Omental fat pad (tissue), 4 donors: Measurements from ENCODE around the gene HPSE. TPM values are rescaled to one million over a fixed set of nuclear protein-coding genes. Genes with fewer than 3 reads are reported as not detected.
"Not testable (repeated sequence)": the region's sequence is repeated elsewhere in the genome, so short reads cannot be mapped to it uniquely, and the experiment has no call there.

ENCODE experiments used
- ATAC-seq: fragments of 150-250 bp; one replicate; pipeline ENCODE4 v1.9.1; 2016; ENCODE audit warnings: mild to moderate bottlenecking, moderate library complexity; ENCODE audit not compliant: low FRiP score
- DNase-seq: peaks from one replicate; pipeline ENCODE4 v3.0.0-alpha.2; 2019; ENCODE audit warnings: low spot score
- total RNA-seq, 4 donors: library from RNA; depleted of rRNA; stranded (reverse); fragments of >200 nt; gene quantifications; one replicate each; pipeline ENCODE4 v1.1.0, GENCODE V29; 2016
- TF ChIP-seq, protein P1 (sequence below), 3 donors: fragments of 450-650 bp; IDR thresholded peaks; one replicate each; pipeline ENCODE4 v1.5.1; 2016 to 2017; ENCODE audit warnings: antibody characterized with exemption in 3 of 3, mild to moderate bottlenecking in 3 of 3, moderate library complexity in 2 of 3

The HPSE gene
- total RNA-seq, 4 donors from 2014 or later, result 3.2 to 21.7 (median 9.6) TPM

DNA sequence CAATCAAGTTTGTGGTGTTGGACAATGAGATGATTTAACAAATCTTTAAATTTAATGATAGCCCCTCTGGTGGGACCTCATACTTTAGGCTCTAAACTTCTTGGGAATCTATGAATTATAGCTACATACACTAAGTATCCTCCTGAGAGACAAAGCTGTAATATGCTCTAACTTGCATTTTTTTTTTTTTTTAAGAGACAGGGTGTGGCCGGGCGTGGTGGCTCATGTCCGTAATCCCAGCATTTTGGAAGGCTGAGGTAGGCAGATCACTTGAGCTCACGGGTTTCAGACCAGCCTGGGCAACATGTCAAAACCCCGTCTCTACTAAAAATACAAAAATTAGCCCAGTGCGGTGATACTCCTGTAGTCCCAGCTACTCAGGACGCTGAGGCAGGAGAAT lies 26.7 kb downstream of the HPSE start:
- ATAC-seq, result no peak
- DNase-seq, result no peak
- TF ChIP-seq, protein P1, sequence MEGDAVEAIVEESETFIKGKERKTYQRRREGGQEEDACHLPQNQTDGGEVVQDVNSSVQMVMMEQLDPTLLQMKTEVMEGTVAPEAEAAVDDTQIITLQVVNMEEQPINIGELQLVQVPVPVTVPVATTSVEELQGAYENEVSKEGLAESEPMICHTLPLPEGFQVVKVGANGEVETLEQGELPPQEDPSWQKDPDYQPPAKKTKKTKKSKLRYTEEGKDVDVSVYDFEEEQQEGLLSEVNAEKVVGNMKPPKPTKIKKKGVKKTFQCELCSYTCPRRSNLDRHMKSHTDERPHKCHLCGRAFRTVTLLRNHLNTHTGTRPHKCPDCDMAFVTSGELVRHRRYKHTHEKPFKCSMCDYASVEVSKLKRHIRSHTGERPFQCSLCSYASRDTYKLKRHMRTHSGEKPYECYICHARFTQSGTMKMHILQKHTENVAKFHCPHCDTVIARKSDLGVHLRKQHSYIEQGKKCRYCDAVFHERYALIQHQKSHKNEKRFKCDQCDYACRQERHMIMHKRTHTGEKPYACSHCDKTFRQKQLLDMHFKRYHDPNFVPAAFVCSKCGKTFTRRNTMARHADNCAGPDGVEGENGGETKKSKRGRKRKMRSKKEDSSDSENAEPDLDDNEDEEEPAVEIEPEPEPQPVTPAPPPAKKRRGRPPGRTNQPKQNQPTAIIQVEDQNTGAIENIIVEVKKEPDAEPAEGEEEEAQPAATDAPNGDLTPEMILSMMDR (IDR thresholded peaks at IDR 0.05), result no peak

- TF ChIP-seq, protein P1 (IDR thresholded peaks at IDR 0.05), result no peak
- ATAC-seq (no peak), DNase-seq (no peak)
These were observed 29.5 kb downstream of the HPSE start for GRCh38 chr4:83305187-83305586.

DNA sequence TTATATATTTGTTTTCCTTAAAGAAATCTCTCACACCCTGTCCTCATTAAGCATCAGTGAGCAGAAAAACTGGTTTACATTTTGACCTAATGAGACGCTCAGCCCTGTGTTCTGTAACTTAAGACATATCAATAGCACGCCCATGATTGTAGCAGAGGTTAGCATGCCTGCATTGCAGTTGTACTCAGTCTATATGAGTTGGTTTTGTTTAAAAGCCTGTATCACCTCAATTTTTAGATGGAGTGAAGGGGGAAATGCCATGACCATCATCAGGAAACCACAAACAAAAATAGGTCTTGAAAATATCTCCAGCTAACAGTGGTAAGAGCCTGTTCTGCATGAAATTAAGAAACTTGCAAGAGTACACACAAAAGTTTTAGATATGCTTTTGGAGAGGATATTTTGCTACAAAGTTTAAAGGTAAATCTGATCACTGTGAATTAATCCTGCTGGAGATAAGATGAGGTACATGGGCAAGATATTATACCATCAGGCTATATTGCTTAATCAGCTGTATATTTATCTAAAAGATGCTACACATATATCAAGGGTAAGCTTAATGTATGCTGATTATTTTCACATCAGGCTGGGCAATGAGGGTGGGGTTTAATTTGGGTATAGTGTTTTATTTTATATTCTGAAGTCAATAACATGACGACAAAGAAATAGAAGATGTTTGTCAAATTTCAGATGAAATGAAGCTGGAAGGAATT lies 36.9 kb downstream of the HPSE start:
- ATAC-seq, result no peak
- TF ChIP-seq, protein P1 (IDR thresholded peaks at IDR 0.05), result no peak
- DNase-seq, result no peak

GRCh38 chr4:83293305-83294046 lies 41.2 kb downstream of the HPSE start:
- ATAC-seq, result no peak
- TF ChIP-seq, protein P1 (IDR thresholded peaks at IDR 0.05), result no peak
- no peak for DNase-seq

DNA sequence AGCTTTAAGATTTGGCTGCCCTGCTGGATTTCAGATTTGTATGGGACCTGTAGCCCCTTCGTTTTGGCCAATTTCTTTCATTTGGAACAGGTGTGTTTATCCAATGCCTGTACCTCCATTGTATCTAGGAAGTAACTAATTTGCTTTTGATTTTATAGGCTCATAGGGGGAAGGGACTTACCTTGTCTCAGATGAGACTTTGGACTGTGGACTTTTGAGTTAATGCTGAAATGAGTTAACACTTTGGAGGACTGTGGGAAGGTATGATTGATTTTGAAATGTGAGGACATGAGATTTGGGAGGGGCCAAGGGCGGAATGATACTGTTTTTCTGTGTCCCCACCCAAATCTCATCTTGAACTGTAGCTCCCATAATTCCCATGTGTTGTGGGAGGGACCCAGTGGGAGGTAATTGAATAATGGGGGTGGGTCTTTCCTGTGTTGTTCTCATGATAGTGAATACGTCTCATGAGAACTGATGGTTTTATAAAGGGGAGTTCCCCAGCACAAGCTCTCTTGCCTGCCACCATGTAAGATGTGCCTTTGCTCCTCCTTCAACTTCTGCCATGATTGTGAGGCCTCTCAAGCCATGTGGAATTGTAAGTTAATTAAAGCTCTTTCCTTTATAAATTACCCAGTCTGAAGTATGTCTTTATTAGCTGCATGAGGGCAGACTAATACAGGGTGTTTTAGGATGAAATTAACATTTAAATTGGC lies 44.4 kb downstream of the HPSE start:
- not testable (repeated sequence) for DNase-seq, ATAC-seq

DNA sequence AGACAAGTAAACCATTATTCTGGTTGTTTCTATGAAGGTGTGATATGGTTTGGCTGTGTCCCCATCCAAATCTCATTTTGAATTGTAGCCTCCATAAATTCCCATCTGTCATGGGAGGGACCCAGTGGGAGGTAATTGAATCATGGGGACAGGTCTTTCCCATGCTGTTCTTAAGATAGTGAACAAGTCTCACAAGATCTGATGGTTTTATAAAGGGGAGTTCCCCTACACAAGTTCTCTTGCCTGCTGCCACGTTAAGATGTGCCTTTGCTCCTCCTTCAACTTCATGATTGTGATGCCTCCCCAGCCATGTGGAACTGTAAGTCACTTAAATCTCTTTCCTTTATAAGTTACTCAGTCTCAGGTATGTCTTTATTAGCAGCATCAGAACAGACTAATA lies 46.3 kb downstream of the HPSE start:
- ATAC-seq, DNase-seq: not testable (repeated sequence)

- DNase-seq, result no peak
- TF ChIP-seq, protein P1 (IDR thresholded peaks at IDR 0.05), result no peak
- ATAC-seq, result peak; percentile 14
These were observed 49.6 kb downstream of the HPSE start for GRCh38 chr4:83285055-83285407.
